Stimulated activated naive CD4-positive, alpha-beta T cell treated with Interleukin-2 at 50 U/mL for 16 hours (primary cell): Measurements from ENCODE around the gene NSUN6.

Experiments
- DNase-seq: peaks from one replicate; lab custom pipeline; 2025; lab: John Stamatoyannopoulos, UW

NSUN6 gene

DNA sequence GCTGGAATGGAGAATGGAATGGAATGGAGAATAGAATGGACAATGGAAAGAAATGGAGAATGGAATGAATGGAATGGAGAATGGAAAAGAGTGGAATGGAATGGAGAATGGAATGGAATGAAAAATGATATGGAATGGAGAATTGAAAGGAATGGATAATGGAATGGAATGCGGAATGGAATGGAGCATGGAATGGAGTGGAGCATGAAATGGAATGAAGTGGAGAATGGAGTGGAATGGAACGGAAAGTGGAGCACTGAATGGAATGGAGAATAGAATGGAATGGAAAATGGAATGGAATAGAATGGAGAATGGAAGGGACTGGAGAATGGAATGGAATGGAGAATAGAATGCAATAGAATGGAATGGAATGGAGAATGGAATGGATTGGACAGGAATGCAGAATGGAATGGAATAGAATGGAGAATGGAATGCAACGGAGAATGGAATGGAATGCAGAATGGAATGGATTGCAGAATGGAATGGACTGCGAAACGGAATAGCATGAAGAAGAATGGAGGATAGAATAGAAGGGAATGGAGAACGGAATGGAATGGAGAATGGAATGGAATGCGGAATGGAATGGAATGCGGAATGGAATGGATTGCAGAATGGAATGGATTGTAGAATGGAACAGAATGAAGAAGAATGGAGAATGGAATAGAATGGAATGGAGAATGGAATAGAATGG, 89.4 kb downstream of the NSUN6 start:
- no peak for DNase-seq

DNA sequence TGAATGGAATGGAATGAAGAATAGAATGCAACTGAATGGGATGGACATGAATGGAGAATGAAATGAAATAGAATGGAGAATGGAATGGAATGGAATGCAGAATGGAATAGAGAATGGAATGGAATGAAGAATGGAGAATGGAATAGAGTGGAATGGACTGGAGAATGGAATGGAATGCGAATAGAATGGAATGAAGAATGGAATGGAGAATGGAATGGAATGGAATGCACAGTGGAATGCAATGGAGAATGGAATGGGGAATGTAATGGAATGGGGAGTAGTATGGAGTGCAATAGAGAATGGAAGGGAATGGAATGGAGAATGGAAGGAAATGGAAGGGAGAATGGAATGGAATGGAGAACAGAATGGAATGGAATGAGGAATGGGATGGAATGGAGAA, 93.4 kb downstream of the NSUN6 start:
- no peak for DNase-seq

DNA sequence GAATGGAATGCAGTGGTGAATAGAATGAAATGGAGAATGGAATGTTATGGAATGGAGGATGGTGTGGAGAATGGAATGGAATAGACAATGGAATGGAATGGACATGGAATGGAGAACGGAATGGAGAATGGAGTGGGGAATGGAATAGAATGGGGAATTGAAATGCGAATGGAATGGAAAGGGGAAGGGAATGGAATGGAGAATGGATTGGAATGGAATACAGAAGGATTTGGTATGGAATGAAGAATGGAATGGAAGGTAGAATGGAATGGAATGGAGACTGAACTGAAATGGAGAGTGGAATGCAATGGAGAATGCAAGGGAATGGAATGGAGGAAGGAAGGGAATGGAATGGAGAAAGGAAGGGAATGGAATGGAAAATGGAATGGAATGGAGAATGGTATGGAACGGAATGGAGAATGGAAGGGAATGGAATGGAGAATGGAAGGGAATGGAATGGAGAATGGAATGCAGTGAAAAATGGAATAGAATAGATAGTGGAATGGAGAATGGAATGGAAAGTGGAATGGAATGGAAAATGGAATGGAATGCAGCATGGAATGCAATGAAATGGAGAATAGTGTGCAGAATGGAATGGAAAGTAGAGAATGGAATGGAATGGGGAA, 94.8 kb downstream of the NSUN6 start:
- no peak for DNase-seq

DNA sequence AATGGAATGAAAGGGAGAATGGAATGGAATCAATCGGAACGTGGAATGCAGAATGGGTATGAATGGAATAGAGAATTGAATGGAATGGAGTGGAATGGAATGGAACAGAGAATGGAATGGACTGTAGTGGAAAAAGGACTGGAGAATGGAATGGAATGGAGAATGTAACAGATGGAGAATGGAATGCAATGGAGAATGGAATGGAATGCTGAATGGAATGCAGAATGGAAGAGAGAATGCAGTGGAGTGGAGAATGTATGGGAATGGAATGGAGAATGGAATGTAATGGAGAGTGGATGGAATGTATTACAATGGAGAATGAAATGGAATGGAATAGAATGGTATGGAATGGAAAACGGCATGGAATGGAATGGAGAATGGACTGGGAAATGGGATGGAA, 96.9 kb downstream of the NSUN6 start:
- DNase-seq: no peak

DNA sequence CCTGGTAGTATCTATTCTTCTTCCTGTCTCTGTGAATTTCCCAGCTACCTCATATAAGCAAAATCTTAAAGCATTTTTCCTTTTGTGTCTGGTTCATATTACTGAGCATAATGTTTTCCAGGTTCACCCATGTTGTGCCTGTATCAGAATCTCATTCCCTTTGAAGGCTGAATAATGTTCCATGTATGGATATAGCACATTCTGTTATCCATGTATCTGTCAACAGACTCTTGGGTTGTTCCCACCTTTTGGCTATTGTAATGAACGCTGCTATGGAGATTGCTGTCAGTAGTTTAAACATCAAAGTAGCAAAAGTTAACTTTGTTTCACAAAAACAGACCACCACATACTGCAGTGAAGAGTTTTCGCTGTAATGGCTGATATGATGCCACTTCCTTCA, 99.9 kb downstream of the NSUN6 start:
- no peak for DNase-seq

DNA sequence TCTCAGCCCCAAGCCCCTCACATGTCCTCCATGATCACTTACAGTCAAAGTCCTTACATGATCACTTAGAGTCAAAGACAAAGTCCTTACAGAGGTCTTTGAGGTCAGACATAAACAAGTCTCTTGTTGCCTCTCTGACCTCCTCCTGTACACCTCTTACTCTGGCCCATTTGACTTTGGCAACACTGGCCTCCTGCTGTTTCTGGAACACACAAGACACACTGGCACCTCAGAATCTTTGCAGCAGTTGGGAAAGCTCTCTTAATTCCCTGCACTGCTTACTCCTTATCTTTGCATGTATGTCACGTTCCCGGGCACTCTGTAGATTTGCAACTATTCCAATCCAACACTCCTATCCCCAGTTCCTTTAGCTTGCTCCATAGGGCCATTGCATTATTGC, 102.3 kb downstream of the NSUN6 start:
- DNase-seq: no peak

DNA sequence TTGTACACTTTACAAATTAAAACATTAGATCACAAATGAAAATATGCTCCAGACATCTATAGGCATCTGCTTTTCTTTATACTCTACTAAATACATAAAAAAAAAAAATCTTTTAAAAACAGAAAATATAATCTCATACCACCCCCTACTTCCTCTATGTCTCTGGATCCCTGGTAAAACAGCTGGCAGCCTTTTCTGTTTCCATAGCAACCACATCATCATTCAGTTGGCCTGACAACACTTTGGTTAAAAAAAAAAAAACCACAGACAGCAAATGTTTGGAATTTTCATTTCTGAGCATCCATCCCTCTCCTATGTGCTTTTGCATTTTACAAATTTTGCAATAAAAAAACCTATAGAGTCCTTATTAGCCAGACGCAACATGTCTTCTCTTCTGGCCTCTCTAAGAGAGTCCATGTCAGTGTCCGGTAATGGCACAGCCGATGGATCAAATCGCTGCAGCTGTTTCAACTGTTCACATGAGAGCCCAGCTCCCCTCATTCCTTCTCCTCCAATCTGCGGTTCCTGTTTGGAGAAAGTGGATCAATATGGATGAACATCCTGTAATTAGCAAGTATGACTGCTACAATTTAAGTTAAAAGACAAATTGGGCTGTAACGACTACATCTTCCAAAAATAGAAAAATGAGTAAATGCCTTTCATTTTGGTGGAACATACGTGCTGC, 105.6 kb downstream of the NSUN6 start:
- DNase-seq: no peak

DNA sequence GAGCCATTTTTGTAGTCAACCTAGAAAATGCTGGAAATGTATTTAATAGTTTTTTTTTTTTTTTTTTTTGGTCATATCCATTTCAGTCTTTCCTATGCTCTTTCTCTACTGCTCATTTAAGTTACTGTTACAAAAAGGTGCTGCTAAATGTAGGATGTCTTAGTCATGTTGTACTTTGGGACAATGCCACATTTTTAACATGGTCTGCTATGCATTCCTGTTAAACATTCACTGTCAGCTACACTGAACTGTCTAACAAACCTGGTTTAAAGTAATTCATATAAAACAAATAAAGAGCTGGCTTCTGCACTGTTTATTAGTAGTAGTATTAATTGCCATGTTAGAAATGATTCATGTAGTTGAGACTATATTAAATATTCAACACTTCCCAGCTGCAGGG, 108.6 kb downstream of the NSUN6 start:
- no peak for DNase-seq

DNA sequence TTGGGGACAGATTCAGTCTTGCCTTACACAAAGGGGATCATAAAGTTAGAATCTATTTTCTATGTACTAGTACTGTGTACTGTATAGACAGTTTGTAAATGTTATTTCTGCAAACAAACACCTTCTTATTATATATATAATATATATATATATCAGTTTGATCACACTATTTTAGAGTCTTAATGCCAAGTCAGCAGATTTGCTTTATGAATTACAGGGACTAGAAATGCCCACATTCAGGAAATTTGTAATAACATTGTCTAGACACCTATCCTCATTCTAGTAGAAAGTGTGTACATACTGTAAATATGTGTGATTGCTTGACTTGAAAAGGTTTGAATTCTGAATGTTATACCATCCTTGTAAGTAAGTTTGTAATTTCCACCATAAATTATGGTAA, 111.2 kb downstream of the NSUN6 start:
- DNase-seq: no peak

DNA sequence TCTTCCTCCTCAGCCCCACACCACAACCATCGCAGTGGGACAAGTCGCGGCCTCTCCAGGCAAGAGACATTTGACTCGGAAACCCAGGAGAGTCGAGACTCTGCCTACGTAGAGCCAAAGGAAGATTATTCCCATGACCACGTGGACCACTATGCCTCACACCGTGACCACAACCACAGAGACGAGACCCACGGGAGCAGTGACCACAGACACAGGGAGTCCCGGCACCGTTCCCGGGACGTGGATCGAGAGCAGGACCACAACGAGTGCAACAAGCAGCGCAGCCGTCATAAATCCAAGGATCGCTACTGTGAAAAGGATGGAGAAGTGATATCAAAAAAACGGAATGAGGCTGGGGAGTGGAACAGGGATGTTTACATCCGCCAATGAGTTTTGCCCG, 112.1 kb downstream of the NSUN6 start:
- no peak for DNase-seq

DNA sequence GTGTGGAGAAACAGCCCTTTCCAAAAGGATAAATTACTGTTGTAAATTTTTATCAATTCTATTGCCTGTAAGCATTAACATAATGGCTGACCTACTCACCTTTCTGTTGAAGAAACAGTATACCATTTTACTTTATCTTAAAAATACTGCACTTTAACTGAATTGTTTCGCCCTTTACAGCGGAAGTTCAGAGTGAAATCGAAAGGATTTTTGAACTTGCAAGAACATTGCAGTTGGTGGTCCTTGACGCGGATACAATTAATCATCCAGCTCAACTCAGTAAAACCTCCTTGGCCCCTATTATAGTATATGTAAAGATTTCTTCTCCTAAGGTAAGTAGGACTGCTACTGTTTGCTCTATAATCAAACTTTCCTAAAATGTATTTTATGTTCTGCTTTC, 117.5 kb downstream of the NSUN6 start:
- DNase-seq: no peak

DNA sequence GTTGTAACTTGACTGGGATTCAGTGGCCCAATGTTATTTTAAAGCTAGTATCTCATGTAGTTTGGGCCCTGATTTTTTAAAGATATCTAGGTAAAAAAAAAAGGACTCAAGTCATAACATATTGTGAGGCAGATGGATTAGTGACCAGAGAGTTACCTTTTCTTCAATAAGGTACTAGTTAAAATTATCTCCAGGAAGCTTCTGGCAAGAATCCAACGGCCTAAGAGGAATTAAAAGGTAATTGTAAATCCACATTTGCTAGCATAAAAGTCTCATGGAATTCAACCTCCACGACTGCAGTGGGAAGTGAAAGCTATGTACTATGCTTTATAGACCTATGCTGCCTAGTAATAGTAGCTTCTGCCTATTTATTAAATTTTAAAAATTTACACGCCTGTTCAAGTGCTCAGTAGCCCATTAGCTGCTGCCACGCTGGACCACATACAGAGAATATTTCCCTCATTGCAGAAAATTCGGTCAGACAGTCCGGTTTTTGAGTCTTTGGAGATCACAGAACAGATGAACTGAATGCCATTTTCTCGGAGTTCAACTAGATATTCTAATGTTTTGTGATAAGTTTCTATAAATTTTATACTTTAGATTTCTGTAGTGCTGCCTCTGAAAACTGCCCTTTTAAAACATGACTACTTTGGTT, 118.4 kb downstream of the NSUN6 start:
- no peak for DNase-seq

DNA sequence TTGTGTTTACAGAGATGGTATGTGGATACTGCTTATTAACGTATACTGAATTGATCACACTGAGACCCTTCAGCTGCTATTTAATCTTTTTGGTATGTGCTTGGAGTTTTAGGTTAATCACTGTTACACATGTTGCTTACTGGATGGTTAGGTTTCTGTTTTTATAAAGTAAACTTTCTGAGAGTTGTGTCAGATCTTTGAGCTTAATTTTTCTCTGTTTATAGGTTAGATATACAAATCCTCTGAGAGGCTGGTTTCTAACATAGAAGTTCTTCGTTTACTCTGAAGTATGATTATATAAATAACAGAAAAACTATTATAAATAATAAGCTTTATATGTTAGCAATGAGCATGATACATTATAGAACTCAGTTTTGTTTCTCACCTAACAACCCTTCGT, 123.1 kb downstream of the NSUN6 start:
- DNase-seq: no peak

DNA sequence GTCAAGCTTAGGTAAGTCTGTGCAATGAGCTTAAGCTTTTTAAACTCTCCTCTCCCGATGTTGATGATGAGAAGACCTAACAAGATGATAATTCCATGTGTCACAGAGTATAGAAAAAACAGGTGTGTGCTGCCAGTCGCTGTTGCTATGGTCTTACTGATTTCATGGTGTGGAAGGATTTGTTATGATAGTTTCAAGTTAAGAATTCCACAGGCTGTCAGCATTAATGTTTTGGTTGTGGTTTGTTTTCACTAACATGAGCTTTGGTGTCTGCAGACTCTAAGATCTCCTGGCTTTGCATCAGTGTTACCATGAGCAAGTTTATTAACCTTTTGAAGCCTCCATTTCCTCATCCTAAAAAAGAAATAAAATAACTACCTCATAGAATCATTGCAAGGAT, 123.7 kb downstream of the NSUN6 start:
- no peak for DNase-seq

DNA sequence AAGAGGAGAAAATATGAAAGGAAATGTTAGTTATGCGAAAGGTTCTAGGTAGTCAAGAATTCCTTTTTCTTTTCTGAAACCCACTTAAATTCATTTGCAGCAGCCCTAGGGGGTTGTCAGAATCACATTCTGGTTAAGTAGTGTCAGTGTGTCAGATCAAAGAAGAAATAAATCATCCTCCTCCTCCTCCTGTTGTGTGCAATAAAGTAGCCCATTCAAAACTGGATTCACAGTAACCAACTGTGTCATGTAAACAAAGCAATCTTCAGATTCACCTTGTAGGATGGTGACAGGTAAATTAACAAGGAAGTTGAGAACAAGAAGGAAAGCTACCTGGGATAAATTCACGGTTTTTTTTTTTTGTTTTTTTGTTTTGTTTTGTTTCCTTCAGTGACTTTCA, 127.5 kb downstream of the NSUN6 start:
- DNase-seq: no peak

DNA sequence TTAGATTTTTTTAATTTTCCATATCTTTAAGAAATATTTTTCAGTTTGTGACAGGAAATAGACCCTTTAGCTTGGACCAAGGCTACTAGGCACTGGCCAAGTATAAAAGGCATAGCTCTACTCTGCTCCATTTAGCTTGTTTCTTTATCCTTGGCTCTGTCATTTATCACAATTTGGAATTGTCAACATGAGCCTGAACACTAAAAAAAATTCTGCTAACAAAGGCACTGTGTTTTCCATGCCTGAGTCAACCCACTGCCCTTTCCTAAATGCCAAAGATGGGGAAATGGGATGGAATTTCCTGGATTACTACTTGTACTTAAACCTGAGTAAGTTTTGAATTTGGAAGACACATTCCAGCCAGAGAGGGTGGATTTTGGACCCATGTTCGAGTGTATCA, 128.4 kb downstream of the NSUN6 start:
- no peak for DNase-seq

DNA sequence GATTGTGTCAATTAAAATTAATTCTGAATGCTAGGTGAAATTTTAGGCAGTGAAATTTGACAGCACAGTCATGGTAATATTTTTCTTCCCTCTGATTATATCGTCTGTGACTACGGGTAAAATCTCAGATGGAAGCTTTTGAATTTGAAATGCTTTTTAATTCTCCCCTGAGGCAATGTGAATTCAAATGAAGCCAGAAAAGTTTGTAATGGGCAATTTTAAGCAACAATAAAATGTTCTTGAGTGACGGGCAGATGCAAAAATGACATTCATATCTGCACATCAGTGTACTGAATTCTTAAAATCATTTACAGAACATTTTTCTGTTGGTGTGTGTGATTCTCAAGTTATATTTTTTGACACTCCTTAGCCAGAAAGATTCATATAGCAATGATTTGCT, 134.5 kb downstream of the NSUN6 start:
- no peak for DNase-seq

DNA sequence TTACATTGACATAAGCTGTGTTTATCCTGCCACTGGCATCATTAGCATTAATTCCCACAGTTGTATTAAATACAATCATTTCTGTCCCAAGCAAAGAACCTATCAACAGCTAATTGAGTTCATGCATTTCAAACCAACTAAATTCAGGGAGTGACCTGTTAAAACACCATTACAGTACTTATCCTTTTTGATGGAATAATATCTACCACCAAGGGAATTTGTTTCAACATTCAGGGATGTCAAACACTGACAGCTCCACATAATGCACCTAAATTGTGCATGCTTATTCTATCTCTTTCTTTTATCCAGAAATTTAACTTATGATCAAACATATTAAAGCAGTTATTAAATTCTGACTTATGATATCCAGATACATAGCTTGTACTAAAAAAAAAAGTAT, 136.8 kb downstream of the NSUN6 start:
- no peak for DNase-seq

DNA sequence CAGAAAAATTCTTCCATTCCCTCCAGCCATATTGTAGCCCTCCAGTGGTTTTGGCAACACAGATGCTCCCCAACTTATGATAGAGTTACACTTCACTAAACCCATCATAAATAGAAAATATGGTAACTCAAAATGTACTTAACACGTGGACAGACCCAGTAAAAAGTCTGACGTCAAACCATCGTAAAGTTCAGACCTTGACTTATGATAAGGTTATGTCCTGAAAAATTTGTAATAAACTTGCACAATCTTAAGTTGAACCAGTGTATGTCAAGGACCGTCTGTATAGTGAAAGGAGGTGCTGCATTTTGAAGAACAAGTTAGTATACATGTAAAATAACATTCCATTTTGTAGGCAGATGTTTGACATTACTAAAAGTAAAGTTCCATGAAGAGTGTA, 142.8 kb downstream of the NSUN6 start:
- no peak for DNase-seq

DNA sequence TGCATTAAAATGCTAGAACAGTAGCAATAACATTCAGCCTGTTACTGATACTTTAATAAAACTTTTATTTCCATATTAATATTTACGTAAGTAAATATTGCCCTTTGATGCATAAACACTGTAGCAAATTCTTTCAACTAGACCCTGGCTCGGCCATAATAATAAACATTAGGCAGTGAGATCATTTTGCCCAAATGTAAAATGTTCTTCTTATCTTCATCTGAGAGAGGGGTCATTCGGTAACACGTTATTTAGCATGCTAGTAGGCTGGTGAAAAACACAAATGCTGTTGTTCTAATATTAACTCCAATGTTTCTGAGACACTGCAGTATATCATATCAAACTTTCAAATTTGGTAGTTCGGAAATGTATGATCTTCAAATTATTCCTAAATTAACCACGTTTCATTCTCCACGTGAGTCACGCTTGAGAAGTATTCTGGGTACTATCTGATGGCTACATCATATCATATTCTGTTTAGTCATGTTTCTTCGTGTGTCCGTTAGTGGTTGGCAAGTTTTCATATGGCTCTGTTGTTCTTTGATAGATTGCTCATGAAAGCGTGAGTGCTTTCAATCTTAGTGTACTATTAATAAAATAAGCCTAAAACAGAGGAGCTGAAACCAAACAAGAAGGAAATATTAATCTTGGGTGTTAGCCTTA, 145.8 kb downstream of the NSUN6 start:
- DNase-seq: no peak

DNA sequence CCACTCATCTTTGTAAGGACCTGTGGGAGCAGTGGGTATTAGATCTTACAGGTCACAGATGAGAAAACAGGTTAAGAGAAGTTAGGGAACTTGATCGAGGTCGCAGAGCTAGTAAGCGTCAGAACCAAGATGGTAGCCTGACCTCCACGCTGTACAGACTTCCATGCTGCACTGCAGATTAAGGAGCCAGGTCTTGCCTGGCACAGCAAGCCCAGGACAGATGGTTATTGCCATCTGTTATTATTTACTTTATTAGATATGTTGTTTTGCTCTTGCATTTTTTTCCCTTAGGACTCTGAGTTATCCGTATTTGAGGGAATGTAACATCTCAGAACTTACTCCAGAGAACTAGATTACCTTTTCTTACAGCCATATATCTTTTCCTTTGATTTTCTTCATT, 147.2 kb downstream of the NSUN6 start:
- no peak for DNase-seq

DNA sequence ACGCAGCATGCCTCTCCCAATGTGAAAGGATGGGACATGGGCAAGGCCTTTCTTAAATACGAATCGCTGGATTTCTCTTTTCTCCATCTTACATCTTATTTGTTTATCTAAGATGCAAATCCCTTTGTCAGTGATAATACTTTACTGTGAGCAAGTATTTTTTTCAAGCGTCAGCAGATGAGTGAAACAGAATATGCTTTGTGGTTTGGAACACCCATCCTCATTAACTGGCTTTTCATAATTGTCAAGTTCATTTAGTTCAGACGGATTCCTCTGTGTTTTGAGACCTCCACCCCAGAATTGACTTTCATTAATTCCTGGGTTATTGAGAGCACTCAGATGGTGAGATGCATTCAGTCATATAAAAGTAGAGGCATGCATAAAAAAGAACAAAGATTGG, 149.8 kb downstream of the NSUN6 start:
- DNase-seq: no peak

DNA sequence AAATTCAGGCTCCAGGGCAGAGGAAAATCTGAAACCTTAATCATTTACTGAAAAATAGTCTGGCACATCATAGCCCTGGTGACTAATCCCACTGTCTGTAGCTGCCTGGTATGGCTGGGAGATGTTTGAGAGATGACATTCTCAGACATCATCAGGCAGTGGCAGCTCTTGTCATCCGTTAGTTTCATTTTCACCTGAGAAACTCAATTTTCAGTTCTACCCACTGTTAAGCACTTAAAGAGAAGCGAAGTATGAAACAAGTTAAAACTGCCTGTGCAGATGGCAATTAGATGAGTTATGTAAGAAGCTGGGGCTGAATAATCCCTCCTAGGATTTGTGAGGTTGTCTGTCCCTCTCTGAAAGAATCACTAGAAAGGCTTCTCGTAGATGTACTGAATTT, 150.2 kb downstream of the NSUN6 start:
- DNase-seq: no peak
